Measurements from ENCODE around the gene FKBP15. TPM values are rescaled to one million over a fixed set of nuclear protein-coding genes. Genes with fewer than 3 reads are reported as not detected.

FKBP15 gene
- total and polyA plus RNA-seq, 4 donors, result 18.2 to 47.0 (median 44.1) TPM

DNA sequence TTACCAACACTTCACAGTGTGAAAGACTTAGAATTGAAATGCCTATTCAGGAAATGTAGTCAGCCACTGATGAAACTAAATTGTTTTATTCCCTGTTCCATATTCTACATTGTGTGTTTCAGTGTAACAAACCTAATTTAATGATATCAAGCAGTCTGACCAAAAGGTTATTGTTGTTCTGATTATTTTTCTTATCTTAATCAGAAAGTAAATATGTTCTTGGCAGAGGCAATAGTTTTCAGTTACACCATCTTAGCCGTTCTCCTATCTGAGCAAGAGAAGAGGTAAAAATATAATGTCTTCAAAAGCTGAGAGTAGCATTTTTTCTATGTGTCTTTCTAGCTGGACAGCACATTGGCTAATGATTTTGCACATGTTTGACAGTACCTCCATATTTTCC, 37.2 kb upstream of the FKBP15 start:
- H3K9me3 ChIP-seq (ENCODE audit: control insufficient read depth in 4 of 4, insufficient read depth in 3 of 4, low read length in 3 of 4), result no peaks in the 10 kb centered on the region
- peaks cover 4 to 22% (median 13%) of the 10 kb centered on the region in 4 donors for H3K36me3 ChIP-seq (ENCODE audit: control insufficient read depth in 4 of 4, insufficient read depth in 4 of 4, low read length in 4 of 4)
- 74 to 76% methylated on average over 1 of the region's 1 CpG for WGBS, 2 donors
- TF ChIP-seq, protein P1, sequence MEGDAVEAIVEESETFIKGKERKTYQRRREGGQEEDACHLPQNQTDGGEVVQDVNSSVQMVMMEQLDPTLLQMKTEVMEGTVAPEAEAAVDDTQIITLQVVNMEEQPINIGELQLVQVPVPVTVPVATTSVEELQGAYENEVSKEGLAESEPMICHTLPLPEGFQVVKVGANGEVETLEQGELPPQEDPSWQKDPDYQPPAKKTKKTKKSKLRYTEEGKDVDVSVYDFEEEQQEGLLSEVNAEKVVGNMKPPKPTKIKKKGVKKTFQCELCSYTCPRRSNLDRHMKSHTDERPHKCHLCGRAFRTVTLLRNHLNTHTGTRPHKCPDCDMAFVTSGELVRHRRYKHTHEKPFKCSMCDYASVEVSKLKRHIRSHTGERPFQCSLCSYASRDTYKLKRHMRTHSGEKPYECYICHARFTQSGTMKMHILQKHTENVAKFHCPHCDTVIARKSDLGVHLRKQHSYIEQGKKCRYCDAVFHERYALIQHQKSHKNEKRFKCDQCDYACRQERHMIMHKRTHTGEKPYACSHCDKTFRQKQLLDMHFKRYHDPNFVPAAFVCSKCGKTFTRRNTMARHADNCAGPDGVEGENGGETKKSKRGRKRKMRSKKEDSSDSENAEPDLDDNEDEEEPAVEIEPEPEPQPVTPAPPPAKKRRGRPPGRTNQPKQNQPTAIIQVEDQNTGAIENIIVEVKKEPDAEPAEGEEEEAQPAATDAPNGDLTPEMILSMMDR (IDR thresholded peaks at IDR 0.05; ENCODE audit: control extremely low read depth, extremely low read depth), result no peak
- peaks cover 0 to 3% (median 0%) of the 10 kb centered on the region in 5 donors for H3K4me1 ChIP-seq (ENCODE audit: control insufficient read depth in 5 of 5, insufficient read depth in 5 of 5, low read length in 5 of 5)
- H3K27ac ChIP-seq (ENCODE audit: low read depth in 1 of 2, low read length in 1 of 2), result no peak overlapping the region
- no peak overlapping the region for H3K9ac ChIP-seq (ENCODE audit: insufficient read depth in 1 of 2, low read length in 2 of 2)
- DNase-seq, result no peak
- no peak for ATAC-seq (ENCODE audit: insufficient read depth, low FRiP score)
- H3K27me3 ChIP-seq (ENCODE audit: control insufficient read depth in 3 of 3, insufficient read depth in 3 of 3, low read length in 2 of 3), result no peaks in the 10 kb centered on the region
- no peak overlapping the region for H3K4me3 ChIP-seq

DNA sequence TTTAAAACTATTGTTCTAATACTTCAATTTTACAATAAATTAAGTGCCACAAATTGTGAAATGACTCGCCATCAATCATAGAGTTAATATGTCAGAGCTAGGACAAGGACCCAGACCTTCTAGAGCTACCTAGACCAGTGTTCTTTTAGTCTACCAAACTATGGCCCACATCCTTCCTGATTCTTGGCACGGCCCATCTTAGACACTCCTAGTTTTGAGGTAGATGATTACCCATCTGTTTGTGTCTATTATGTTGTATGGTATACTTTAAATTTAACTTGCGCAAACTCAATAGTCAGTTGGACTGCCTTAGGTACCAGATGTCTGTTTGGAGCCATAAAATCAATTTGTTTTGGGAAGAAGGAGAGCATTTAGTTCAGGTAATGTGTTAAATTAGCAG, 36.8 kb upstream of the FKBP15 start:
- H3K36me3 ChIP-seq (ENCODE audit: control insufficient read depth in 4 of 4, insufficient read depth in 4 of 4, low read length in 4 of 4), result peaks cover 4 to 22% (median 13%) of the 10 kb centered on the region in 4 donors
- H3K27ac ChIP-seq (ENCODE audit: low read depth in 1 of 2, low read length in 1 of 2), result no peak overlapping the region
- ATAC-seq (ENCODE audit: insufficient read depth, low FRiP score), result no peak
- TF ChIP-seq, protein P1 (IDR thresholded peaks at IDR 0.05; ENCODE audit: control extremely low read depth, extremely low read depth), result no peak
- H3K27me3 ChIP-seq (ENCODE audit: control insufficient read depth in 3 of 3, insufficient read depth in 3 of 3, low read length in 2 of 3), result no peaks in the 10 kb centered on the region
- H3K4me1 ChIP-seq (ENCODE audit: control insufficient read depth in 5 of 5, insufficient read depth in 5 of 5, low read length in 5 of 5), result peaks cover 0 to 3% (median 0%) of the 10 kb centered on the region in 5 donors
- DNase-seq, result no peak
- no peaks in the 10 kb centered on the region for H3K9me3 ChIP-seq (ENCODE audit: control insufficient read depth in 4 of 4, insufficient read depth in 3 of 4, low read length in 3 of 4)
- H3K4me3 ChIP-seq, result no peak overlapping the region
- H3K9ac ChIP-seq (ENCODE audit: insufficient read depth in 1 of 2, low read length in 2 of 2), result no peak overlapping the region
- 90 to 94% methylated on average over 3 of the region's 3 CpGs for WGBS, 2 donors

DNA sequence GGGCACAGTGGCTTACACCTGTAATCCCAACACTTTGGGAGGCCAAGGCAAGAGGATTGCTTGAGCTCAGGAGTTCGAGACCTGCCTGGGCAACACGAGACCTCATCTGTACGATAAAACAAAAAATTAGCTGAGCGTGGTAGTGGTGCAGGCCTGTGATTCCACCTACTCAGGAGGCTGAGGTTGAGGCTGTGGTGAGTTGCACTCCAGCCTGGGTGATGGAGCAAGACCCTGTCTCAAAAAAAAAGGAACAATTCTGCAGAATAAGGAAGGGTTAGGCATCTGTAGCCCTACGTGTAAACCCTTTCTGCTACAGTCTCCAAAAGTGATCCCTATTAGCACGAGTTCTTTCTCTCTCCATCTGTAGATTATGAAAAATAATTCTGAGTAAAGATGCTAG, 34.4 kb upstream of the FKBP15 start:
- Histone ChIP-seq H3K9me3 (ENCODE audit: control insufficient read depth in 4 of 4, insufficient read depth in 3 of 4, low read length in 3 of 4) (no peaks in the 10 kb centered on the region), H3K27ac (ENCODE audit: low read depth in 1 of 2, low read length in 1 of 2) (no peak overlapping the region), H3K4me3 (no peak overlapping the region), H3K4me1 (ENCODE audit: control insufficient read depth in 5 of 5, insufficient read depth in 5 of 5, low read length in 5 of 5) (peaks cover 0 to 3% (median 0%) of the 10 kb centered on the region in 5 donors), H3K27me3 (ENCODE audit: control insufficient read depth in 3 of 3, insufficient read depth in 3 of 3, low read length in 2 of 3) (no peaks in the 10 kb centered on the region), H3K9ac (ENCODE audit: insufficient read depth in 1 of 2, low read length in 2 of 2) (no peak overlapping the region), H3K36me3 (ENCODE audit: control insufficient read depth in 4 of 4, insufficient read depth in 4 of 4, low read length in 4 of 4) (peaks cover 4 to 16% (median 12%) of the 10 kb centered on the region in 4 donors)
- TF ChIP-seq, protein P1 (IDR thresholded peaks at IDR 0.05; ENCODE audit: control extremely low read depth, extremely low read depth), result no peak
- 43 to 78% methylated on average over 6 of the region's 6 CpGs for WGBS, 2 donors
- no peak for ATAC-seq (ENCODE audit: insufficient read depth, low FRiP score)
- no peak for DNase-seq

DNA sequence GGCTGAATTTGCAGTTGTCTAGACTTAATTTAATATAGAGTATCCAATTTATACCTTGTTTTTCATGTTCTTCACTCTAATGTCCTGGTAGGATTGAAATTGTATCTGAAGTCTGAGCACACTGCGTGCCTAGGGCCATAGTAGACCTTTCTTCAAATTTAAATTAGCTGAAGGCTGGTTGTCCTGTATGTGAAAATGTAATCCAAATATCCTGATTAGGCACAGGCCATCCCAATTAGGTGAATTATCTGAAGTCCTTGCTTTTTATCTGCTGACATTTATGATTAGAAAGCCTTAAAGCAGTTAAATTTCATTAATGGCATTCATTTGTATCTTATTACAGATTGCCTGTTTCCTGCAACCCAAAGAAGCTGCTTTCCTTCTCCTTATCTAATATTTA, 33.9 kb upstream of the FKBP15 start:
- Histone ChIP-seq H3K9ac (ENCODE audit: insufficient read depth in 1 of 2, low read length in 2 of 2) (no peak overlapping the region), H3K4me3 (no peak overlapping the region), H3K4me1 (ENCODE audit: control insufficient read depth in 5 of 5, insufficient read depth in 5 of 5, low read length in 5 of 5) (peaks cover 0 to 3% (median 0%) of the 10 kb centered on the region in 5 donors), H3K9me3 (ENCODE audit: control insufficient read depth in 4 of 4, insufficient read depth in 3 of 4, low read length in 3 of 4) (no peaks in the 10 kb centered on the region), H3K27ac (ENCODE audit: low read depth in 1 of 2, low read length in 1 of 2) (no peak overlapping the region), H3K27me3 (ENCODE audit: control insufficient read depth in 3 of 3, insufficient read depth in 3 of 3, low read length in 2 of 3) (no peaks in the 10 kb centered on the region), H3K36me3 (ENCODE audit: control insufficient read depth in 4 of 4, insufficient read depth in 4 of 4, low read length in 4 of 4) (peaks cover 0 to 11% (median 11%) of the 10 kb centered on the region in 4 donors)
- TF ChIP-seq, protein P1 (IDR thresholded peaks at IDR 0.05; ENCODE audit: control extremely low read depth, extremely low read depth), result no peak
- DNase-seq (no peak), ATAC-seq (ENCODE audit: insufficient read depth, low FRiP score) (no peak)
- 90 to 94% methylated on average over 1 of the region's 1 CpG for WGBS, 2 donors

Data from lung (tissue), 12 donors.